DND-41 (cell line): Measurements from ENCODE around the gene XRCC3.

Source experiments
- ATAC-seq: fragments of 200-7000 bp; cut with Tn5 transposase; 3 replicates; pipeline ENCODE4 v1.9.1; 2021; ENCODE audit warnings: low read depth; ENCODE audit not compliant: insufficient read depth
- DNase-seq: peaks from one replicate; pipeline ENCODE4 v3.0.0-alpha.2; 2020
- H2AFZ ChIP-seq: 2 replicates; pipeline ENCODE4 v1.6.0; 2012; ENCODE audit warnings: low read depth, low read length
- H3K27ac ChIP-seq: 2 replicates; pipeline ENCODE4 v1.5.1; 2012; ENCODE audit warnings: low read length, inconsistent platforms
- H3K27me3 ChIP-seq: fragments of 200-600 bp; sonication (generic); 2 replicates; pipeline ENCODE4 v1.6.0; 2012; ENCODE audit warnings: low read length, mild to moderate bottlenecking, inconsistent platforms; ENCODE audit not compliant: insufficient read depth, poor library complexity
- H3K36me3 ChIP-seq: 2 replicates; pipeline ENCODE4 v1.5.1; 2012; ENCODE audit warnings: low read length, inconsistent platforms; ENCODE audit not compliant: insufficient read depth
- H3K4me1 ChIP-seq: 2 replicates; pipeline ENCODE4 v1.5.1; 2012; ENCODE audit warnings: mild to moderate bottlenecking, low read length; ENCODE audit not compliant: insufficient read depth
- H3K4me2 ChIP-seq: 2 replicates; pipeline ENCODE4 v1.6.0; 2012; ENCODE audit warnings: mild to moderate bottlenecking, moderate library complexity, low read length, inconsistent platforms; ENCODE audit not compliant: insufficient read depth
- H3K4me3 ChIP-seq, 2 experiments: fragments of 200-600 bp in 1 of 2; shearing (Covaris generic) in 1 of 2; 2 replicates each; pipeline ENCODE4 v1.5.1; 2012 to 2016; ENCODE audit warnings: inconsistent platforms in 2 of 2, low read length in 2 of 2, mild to moderate bottlenecking in 2 of 2, low read depth in 1 of 2, moderate library complexity in 1 of 2
- H3K79me2 ChIP-seq: 2 replicates; pipeline ENCODE4 v1.6.0; 2012; ENCODE audit warnings: low read length, inconsistent platforms; ENCODE audit not compliant: insufficient read depth
- H3K9ac ChIP-seq: 2 replicates; pipeline ENCODE4 v1.6.0; 2012; ENCODE audit warnings: low read depth, mild to moderate bottlenecking, inconsistent platforms, low read length, moderate library complexity
- H3K9me3 ChIP-seq: 2 replicates; pipeline ENCODE4 v1.5.1; 2012; ENCODE audit warnings: low read length, moderate library complexity, mild to moderate bottlenecking, inconsistent platforms; ENCODE audit not compliant: insufficient read depth, severe bottlenecking
- H4K20me1 ChIP-seq: 2 replicates; pipeline ENCODE4 v1.6.0; 2012; ENCODE audit warnings: low read length; ENCODE audit not compliant: insufficient read depth
- EZH2 ChIP-seq: IDR thresholded peaks from 3 replicates; pipeline ENCODE4 v1.6.1; 2012; ENCODE audit warnings: borderline replicate concordance, low read depth, mild to moderate bottlenecking, moderate library complexity, low read length, inconsistent platforms; ENCODE audit not compliant: severe bottlenecking
- TF ChIP-seq, protein P1 (sequence below): IDR thresholded peaks from 2 replicates; pipeline ENCODE4 v1.5.1; 2012; ENCODE audit warnings: borderline replicate concordance, low read length, moderate library complexity, mild to moderate bottlenecking; ENCODE audit not compliant: poor library complexity, severe bottlenecking; ENCODE audit errors: extremely low read depth

The XRCC3 gene

DNA sequence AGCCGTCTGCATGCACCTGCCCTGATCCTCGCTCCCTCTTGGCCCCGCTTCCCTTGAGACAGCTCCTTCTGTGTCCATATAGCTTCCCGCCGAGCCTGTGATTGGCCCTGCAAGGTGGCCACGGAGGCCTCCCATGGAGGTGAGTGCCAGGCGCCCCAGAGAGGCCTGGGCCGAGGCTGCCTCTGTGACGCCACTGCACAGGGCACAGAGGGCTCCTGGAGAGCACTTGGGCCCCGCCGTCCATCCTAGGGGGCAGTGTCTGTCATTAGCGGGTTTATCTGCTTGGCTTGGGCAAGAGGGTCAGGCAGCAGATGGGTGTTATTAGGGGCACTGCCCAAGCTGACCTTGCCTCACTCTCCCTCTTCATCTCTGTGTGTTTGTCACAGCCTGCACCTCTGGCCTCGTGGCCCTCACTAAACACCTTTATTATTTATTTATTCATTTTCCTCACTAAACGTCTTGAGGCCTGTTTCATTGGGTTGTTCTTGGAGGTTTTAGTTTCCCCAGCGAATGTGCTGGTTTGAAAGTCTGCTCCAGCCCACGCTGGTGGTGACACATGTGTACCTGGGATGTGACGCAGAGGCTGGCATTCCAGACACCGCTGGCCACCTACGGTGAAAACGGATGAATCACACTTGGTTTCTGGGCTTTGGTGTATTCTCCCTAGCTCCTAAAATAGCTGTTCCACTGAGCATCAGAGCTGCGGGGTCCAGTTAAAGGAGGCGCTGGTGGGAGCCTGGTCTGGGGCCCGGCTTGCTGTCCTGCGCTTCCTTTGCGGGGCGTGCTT is 6.3 kb upstream of the XRCC3 start:
- H2AFZ ChIP-seq: no peak overlapping the region
- H3K27me3 ChIP-seq: no peaks in the 10 kb centered on the region
- TF ChIP-seq EZH2: no peak
- TF ChIP-seq, protein P1, sequence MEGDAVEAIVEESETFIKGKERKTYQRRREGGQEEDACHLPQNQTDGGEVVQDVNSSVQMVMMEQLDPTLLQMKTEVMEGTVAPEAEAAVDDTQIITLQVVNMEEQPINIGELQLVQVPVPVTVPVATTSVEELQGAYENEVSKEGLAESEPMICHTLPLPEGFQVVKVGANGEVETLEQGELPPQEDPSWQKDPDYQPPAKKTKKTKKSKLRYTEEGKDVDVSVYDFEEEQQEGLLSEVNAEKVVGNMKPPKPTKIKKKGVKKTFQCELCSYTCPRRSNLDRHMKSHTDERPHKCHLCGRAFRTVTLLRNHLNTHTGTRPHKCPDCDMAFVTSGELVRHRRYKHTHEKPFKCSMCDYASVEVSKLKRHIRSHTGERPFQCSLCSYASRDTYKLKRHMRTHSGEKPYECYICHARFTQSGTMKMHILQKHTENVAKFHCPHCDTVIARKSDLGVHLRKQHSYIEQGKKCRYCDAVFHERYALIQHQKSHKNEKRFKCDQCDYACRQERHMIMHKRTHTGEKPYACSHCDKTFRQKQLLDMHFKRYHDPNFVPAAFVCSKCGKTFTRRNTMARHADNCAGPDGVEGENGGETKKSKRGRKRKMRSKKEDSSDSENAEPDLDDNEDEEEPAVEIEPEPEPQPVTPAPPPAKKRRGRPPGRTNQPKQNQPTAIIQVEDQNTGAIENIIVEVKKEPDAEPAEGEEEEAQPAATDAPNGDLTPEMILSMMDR: no peak
- H3K27ac ChIP-seq: no peak overlapping the region
- H3K4me3 ChIP-seq: no peak overlapping the region
- H4K20me1 ChIP-seq: peaks cover 63% of the 10 kb centered on the region
- H3K9me3 ChIP-seq: no peaks in the 10 kb centered on the region
- peaks cover 22% of the 10 kb centered on the region for H3K36me3 ChIP-seq
- no peak overlapping the region for H3K4me2 ChIP-seq
- DNase-seq (no peak), ATAC-seq (no peak)
- peaks cover 17% of the 10 kb centered on the region for H3K4me1 ChIP-seq
- no peak overlapping the region for H3K9ac ChIP-seq
- peaks cover 89% of the 10 kb centered on the region for H3K79me2 ChIP-seq

DNA sequence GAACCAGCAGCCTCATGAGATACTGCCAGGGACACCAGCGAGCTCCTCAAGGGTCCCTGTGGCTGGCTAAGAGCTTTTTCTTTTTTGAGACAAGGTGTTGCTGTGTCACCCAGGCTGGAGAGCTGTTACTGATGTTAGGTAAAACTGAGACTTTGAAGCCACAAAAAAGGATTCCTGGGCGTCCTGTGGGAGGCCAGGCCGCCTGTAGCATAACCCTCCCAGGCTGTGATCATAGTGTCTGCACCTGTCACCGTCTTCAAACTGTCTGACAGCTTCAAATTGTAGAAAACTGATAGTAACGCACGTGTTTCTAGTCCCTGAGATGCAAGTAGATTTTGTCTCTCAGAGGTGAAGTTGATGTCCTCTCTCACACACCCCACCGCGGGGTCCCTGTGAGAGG is 4.5 kb upstream of the XRCC3 start:
- Histone ChIP-seq H3K27me3 (no peaks in the 10 kb centered on the region), H3K4me1 (peaks cover 20% of the 10 kb centered on the region), H3K9me3 (no peaks in the 10 kb centered on the region), H3K9ac (no peak overlapping the region), H2AFZ (no peak overlapping the region), H4K20me1 (peaks cover 61% of the 10 kb centered on the region), H3K27ac (no peak overlapping the region), H3K4me3 (no peak overlapping the region), H3K36me3 (peaks cover 13% of the 10 kb centered on the region; the same call in 1 of the 2 replicates), H3K79me2 (peaks cover 84% of the 10 kb centered on the region), H3K4me2 (no peak overlapping the region)
- TF ChIP-seq, protein P1: no peak
- TF ChIP-seq EZH2: no peak
- no peak for ATAC-seq
- no peak for DNase-seq

- peaks cover 19% of the 10 kb centered on the region for H3K36me3 ChIP-seq
- H3K79me2 ChIP-seq: peaks cover 85% of the 10 kb centered on the region
- no peak overlapping the region for H3K4me3 ChIP-seq
- DNase-seq: no peak
- H3K4me2 ChIP-seq: no peak overlapping the region
- no peak for ATAC-seq
- peaks cover 57% of the 10 kb centered on the region for H4K20me1 ChIP-seq
- H3K9me3 ChIP-seq: no peaks in the 10 kb centered on the region
- H3K27me3 ChIP-seq: no peaks in the 10 kb centered on the region
- H3K4me1 ChIP-seq: peaks cover 30% of the 10 kb centered on the region
- H3K9ac ChIP-seq: no peak overlapping the region
- no peak overlapping the region for H3K27ac ChIP-seq
- H2AFZ ChIP-seq: no peak overlapping the region
- TF ChIP-seq, protein P1: no peak
- TF ChIP-seq EZH2: no peak
Observed at GRCh38 chr14:103718572-103718971, 3.3 kb upstream of the XRCC3 start.
